ENCODE results near the gene TMEM131L.

TMEM131L gene

DNA sequence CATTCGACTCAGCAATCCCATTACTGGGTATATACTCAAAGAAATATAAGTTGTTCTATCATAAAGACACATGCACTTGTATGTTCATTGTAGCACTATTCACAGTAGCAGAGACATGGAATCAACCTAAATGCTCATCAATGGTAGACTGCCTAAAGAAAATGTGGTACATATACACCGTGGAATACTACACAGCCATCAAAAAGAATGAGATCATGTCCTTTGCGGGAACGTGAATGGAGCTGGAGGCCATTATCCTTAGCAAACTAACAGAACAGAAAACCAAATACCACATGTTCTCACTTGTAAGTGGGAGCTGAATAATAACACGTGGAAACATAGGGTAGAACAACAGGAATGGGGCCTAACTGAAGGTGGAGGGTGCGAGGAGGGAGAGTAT lies 44.9 kb downstream of the TMEM131L start:
- H3K27ac ChIP-seq (ENCODE audit: low read length): no peak overlapping the region
- no peaks in the 10 kb centered on the region for H3K27me3 ChIP-seq (ENCODE audit: control insufficient read depth, insufficient read depth, low read length)
- H3K9me3 ChIP-seq (ENCODE audit: control insufficient read depth, low read depth, low read length): no peaks in the 10 kb centered on the region
- no peak overlapping the region for H3K9ac ChIP-seq (ENCODE audit: low read length)
- H3K4me3 ChIP-seq (ENCODE audit: low read length): no peak overlapping the region
- peaks cover 11% of the 10 kb centered on the region for H3K4me1 ChIP-seq (ENCODE audit: control insufficient read depth, low read depth, low read length)
- H3K36me3 ChIP-seq (ENCODE audit: control insufficient read depth, low read depth, low read length): no peaks in the 10 kb centered on the region

DNA sequence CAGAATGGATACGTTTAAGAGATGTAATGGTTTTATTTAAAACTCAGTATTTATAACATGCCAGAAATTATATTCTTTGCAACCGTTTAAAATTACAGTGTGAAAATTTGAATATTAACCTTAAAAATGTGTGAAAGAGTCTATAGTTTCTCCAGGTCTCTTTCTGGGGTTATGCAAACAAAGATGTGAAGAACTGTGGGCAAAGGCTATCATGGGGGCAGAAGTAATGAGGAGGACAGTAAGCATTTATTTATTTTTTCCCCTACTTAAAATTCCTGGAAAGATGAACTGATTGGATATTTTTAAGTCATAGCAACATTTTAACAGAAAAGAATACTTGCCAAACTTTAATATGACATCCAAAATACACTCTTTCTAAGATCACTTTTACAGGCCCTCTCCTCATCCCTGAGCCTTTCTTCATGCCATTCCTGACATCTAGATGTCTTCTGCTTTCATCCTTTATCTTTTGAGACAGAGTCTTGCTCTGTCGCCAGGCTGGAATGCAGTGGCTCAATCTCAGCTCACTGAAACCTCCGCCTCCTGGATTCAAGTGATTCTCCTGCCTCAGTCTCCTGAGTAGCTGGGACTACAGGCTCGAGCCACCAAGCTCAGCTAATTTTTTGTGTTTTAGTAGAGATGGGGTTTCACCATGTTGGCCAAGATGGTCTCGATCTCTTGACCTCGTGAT lies 46.1 kb downstream of the TMEM131L start:
- Histone ChIP-seq H3K4me1 (ENCODE audit: control insufficient read depth, low read depth, low read length) (peaks cover 11% of the 10 kb centered on the region), H3K27me3 (ENCODE audit: control insufficient read depth, insufficient read depth, low read length) (no peaks in the 10 kb centered on the region), H3K9ac (ENCODE audit: low read length) (no peak overlapping the region), H3K4me3 (ENCODE audit: low read length) (no peak overlapping the region), H3K27ac (ENCODE audit: low read length) (no peak overlapping the region), H3K36me3 (ENCODE audit: control insufficient read depth, low read depth, low read length) (no peaks in the 10 kb centered on the region), H3K9me3 (ENCODE audit: control insufficient read depth, low read depth, low read length) (no peaks in the 10 kb centered on the region)

DNA sequence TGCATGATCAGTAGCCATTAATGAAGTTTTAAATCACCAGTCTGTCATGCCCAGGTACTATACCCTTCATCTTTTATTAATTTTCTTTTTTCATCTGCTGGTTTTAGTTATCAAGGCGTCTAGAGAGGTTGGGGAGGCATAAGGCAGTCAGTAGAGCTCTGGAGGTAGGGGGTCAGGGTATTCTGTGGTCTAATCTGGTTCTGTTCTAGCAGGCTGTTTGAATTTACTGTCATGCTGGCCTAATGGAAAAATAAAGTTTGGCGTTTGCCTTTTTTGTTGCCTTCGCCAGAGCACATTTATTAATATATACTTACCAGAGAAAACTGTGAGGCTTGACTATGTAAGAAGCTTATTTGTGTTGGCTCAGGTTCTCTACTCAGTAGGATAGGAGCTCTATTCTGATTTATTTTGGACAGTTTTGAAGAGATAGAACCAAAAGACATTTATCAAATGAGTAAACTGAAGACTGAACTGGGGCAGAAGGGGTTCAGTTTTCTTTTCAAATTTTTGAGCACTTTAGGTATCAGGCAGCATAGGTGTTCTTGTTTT lies 46.9 kb downstream of the TMEM131L start:
- Histone ChIP-seq H3K4me1 (ENCODE audit: control insufficient read depth, low read depth, low read length) (peaks cover 11% of the 10 kb centered on the region), H3K27ac (ENCODE audit: low read length) (no peak overlapping the region), H3K9ac (ENCODE audit: low read length) (no peak overlapping the region)

DNA sequence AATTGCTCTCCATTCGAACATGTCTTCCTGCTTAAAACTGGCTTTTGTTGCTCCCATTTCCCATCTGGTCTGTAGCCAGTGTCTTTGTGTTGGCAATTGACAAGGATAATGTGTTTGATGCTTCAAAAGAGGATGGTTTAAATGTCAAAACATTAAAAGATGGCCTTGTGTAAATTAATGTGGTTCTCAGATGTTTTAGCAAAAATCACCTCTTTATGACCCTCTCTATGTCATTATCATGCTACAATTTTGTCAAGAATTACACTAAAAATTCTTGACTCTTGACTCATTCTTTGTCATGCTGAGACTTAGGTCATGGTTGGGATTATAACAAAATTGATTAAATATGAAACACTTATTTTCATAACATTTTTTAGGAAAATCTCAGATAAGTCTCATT lies 47.4 kb downstream of the TMEM131L start:
- no peaks in the 10 kb centered on the region for H3K9me3 ChIP-seq (ENCODE audit: control insufficient read depth, low read depth, low read length)
- no peak overlapping the region for H3K4me3 ChIP-seq (ENCODE audit: low read length)
- H3K27me3 ChIP-seq (ENCODE audit: control insufficient read depth, insufficient read depth, low read length): no peaks in the 10 kb centered on the region
- H3K4me1 ChIP-seq (ENCODE audit: control insufficient read depth, low read depth, low read length): peaks cover 11% of the 10 kb centered on the region
- H3K9ac ChIP-seq (ENCODE audit: low read length): no peak overlapping the region
- no peak overlapping the region for H3K27ac ChIP-seq (ENCODE audit: low read length)
- H3K36me3 ChIP-seq (ENCODE audit: control insufficient read depth, low read depth, low read length): no peaks in the 10 kb centered on the region

More for the DNA sequence above, 46.9 kb downstream of the TMEM131L start:
- H3K36me3 ChIP-seq (ENCODE audit: control insufficient read depth, low read depth, low read length): no peaks in the 10 kb centered on the region
- H3K27me3 ChIP-seq (ENCODE audit: control insufficient read depth, insufficient read depth, low read length): no peaks in the 10 kb centered on the region
- no peaks in the 10 kb centered on the region for H3K9me3 ChIP-seq (ENCODE audit: control insufficient read depth, low read depth, low read length)
- no peak overlapping the region for H3K4me3 ChIP-seq (ENCODE audit: low read length)

DNA sequence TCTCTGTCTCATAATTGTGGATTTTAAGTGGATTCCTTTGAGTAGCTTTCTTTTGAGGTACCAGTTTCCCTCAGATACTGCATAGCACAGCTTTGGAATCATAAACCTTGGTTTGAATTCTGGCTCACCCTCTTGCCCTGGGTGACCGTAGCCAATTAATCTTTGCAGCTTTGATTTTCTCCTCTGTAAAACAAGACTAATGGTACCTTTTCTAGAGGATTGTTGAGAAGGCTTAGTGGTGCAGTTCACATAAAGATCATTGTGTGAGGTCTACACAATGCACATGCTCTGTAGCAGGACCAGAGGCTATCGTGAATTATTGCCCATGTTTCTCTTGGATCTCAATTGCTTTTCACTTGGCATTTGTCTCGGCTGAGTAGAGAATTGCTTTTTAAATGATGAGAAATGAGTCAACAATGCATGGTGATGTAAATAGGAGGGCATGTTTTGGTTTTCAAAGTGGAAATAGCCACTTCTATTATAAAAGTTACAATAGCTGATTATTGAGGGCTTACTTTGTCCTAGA lies 47.9 kb downstream of the TMEM131L start:
- Histone ChIP-seq H3K27me3 (ENCODE audit: control insufficient read depth, insufficient read depth, low read length) (no peaks in the 10 kb centered on the region), H3K9ac (ENCODE audit: low read length) (no peak overlapping the region), H3K4me1 (ENCODE audit: control insufficient read depth, low read depth, low read length) (peaks cover 11% of the 10 kb centered on the region), H3K4me3 (ENCODE audit: low read length) (no peak overlapping the region), H3K36me3 (ENCODE audit: control insufficient read depth, low read depth, low read length) (no peaks in the 10 kb centered on the region), H3K9me3 (ENCODE audit: control insufficient read depth, low read depth, low read length) (no peaks in the 10 kb centered on the region), H3K27ac (ENCODE audit: low read length) (peak overlapping the region; percentile 23)

DNA sequence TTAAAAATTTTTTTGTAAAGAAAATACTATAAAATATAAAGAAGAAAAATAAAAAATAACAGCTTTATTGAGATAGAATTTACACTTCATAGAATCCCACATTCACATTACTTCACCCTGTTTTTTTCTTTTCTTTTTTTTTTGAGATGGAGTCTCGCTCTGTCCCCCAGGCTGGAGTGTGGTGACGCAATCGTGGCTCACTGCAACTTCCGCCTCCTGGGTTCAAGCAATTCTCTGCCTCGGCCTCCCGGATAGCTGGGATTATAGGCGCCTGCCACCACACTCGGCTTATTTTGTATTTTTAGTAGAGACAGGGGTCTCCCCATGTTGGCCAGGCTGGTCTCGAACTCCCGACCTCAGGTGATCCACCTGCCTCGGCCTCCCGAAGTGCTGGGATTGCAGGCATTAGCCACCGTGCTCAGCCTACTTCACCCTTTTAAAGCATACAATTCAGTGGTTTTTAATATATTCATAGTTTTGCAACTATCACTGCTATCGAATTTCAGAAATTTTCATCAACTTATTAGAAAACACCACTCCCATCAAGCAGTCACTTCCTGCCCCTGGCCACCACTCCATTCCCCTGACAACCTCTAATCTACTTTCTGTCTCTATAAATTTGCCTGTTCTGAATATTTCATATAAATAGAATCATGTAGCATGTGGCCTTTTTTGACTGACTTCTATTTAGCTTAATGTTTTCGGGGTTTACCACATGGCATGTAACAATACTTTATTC lies 48.7 kb downstream of the TMEM131L start:
- Histone ChIP-seq H3K27me3 (ENCODE audit: control insufficient read depth, insufficient read depth, low read length) (no peaks in the 10 kb centered on the region), H3K9me3 (ENCODE audit: control insufficient read depth, low read depth, low read length) (no peaks in the 10 kb centered on the region), H3K4me1 (ENCODE audit: control insufficient read depth, low read depth, low read length) (peaks cover 11% of the 10 kb centered on the region), H3K4me3 (ENCODE audit: low read length) (no peak overlapping the region), H3K27ac (ENCODE audit: low read length) (no peak overlapping the region), H3K9ac (ENCODE audit: low read length) (no peak overlapping the region), H3K36me3 (ENCODE audit: control insufficient read depth, low read depth, low read length) (no peaks in the 10 kb centered on the region)

DNA sequence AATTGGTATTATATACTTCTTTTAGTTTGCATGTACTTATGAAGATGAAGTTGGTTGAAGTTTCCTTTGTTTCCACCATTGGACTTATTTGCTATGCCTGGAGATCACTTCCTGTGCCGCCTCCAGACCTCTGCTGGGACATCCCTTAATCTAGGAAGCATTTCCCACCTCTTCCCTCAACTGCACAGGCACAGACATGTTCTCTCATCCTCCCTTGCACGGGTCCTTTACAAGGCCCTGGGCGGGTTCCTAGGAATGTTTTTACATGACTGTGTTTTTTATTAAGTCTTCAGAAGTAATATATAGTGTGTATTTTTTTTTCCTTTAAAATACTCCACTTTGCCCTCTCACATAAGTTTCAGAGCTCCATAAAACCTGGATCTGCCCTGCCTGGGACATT lies 51.0 kb downstream of the TMEM131L start:
- Histone ChIP-seq H3K27me3 (ENCODE audit: control insufficient read depth, insufficient read depth, low read length) (no peaks in the 10 kb centered on the region), H3K9me3 (ENCODE audit: control insufficient read depth, low read depth, low read length) (no peaks in the 10 kb centered on the region), H3K36me3 (ENCODE audit: control insufficient read depth, low read depth, low read length) (no peaks in the 10 kb centered on the region), H3K4me1 (ENCODE audit: control insufficient read depth, low read depth, low read length) (peaks cover 14% of the 10 kb centered on the region), H3K27ac (ENCODE audit: low read length) (no peak overlapping the region), H3K4me3 (ENCODE audit: low read length) (no peak overlapping the region), H3K9ac (ENCODE audit: low read length) (no peak overlapping the region)

DNA sequence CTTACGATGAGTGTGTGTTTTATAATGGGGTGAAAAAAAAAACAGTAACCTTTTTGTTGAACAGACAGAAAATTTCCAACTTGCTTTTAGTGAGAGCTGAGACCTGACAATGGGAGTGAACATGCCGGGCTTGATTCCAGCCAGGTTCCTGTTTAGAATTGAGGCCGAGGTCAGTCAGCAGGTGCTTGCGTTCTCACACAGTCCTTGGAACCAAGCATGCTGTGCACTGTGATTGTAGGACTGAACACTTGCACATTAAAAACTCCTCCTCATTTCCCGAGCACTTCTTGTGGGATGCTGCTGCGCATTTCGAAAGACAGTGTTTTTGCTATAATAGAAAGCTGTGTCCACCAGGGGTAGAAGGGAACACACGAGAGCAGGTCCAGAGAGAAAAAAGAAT lies 51.8 kb downstream of the TMEM131L start:
- Histone ChIP-seq H3K9me3 (ENCODE audit: control insufficient read depth, low read depth, low read length) (no peaks in the 10 kb centered on the region), H3K4me3 (ENCODE audit: low read length) (no peak overlapping the region), H3K27me3 (ENCODE audit: control insufficient read depth, insufficient read depth, low read length) (no peaks in the 10 kb centered on the region), H3K9ac (ENCODE audit: low read length) (no peak overlapping the region), H3K4me1 (ENCODE audit: control insufficient read depth, low read depth, low read length) (peaks cover 20% of the 10 kb centered on the region), H3K36me3 (ENCODE audit: control insufficient read depth, low read depth, low read length) (no peaks in the 10 kb centered on the region), H3K27ac (ENCODE audit: low read length) (no peak overlapping the region)

DNA sequence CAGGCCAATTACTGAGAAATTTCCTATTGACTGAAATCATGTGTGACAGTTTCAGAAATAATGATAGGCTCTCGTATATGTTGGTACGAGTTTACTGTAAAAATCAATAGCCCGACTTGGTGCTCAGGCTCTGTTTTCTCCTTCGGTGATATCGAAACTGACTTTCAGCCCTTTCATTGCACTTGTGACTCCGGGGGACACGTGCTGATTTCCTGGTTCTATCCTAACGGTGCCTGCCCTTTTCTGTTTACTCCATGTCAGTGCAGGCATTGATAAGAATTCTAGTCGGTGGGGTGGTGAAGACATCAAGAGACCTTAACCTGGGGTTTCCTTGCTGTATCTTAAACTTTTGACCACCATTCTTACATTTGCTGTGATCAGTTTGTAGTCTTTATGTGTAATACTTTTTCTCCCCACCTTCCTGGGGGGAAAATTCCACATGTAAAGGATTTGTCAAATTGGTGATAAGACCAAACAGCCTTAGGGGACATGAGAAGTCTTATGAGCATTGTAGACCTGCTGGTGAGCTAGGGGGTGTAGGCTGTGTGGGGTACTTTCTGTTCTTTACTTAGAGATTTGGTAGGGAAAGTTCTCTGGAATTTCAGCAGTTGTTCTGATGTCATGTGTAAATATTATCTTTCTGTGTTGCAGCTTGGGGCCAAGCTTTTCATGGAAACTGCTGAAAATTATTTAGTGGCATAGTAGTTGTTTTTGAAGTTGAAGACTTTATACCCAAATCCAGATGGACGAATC lies 52.7 kb downstream of the TMEM131L start:
- no peak overlapping the region for H3K27ac ChIP-seq (ENCODE audit: low read length)
- no peak overlapping the region for H3K4me3 ChIP-seq (ENCODE audit: low read length)
- H3K36me3 ChIP-seq (ENCODE audit: control insufficient read depth, low read depth, low read length): no peaks in the 10 kb centered on the region
- H3K27me3 ChIP-seq (ENCODE audit: control insufficient read depth, insufficient read depth, low read length): no peaks in the 10 kb centered on the region
- H3K9ac ChIP-seq (ENCODE audit: low read length): no peak overlapping the region
- H3K4me1 ChIP-seq (ENCODE audit: control insufficient read depth, low read depth, low read length): peaks cover 24% of the 10 kb centered on the region
- no peaks in the 10 kb centered on the region for H3K9me3 ChIP-seq (ENCODE audit: control insufficient read depth, low read depth, low read length)

DNA sequence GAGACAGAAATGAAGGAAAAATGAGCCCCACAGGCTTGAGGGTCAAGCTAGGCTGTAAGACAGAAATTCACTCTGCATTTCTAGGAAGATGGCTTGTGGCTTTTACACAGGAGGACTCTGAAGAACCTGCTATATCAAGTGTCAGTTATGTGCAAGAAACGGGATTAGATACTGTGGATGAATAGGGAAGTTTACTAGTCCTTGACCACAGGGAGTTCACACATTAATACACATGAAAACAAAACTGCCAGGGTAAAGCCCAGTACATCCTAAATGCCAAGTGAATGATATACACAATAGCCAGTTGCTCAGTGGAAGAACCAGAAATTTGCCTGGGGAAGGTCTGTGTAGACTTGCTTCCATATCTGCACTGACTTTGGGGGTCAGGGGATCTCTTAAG lies 53.5 kb downstream of the TMEM131L start:
- H3K4me3 ChIP-seq (ENCODE audit: low read length): no peak overlapping the region
- no peak overlapping the region for H3K27ac ChIP-seq (ENCODE audit: low read length)
- H3K9ac ChIP-seq (ENCODE audit: low read length): no peak overlapping the region
- no peaks in the 10 kb centered on the region for H3K9me3 ChIP-seq (ENCODE audit: control insufficient read depth, low read depth, low read length)
- H3K36me3 ChIP-seq (ENCODE audit: control insufficient read depth, low read depth, low read length): no peaks in the 10 kb centered on the region
- H3K4me1 ChIP-seq (ENCODE audit: control insufficient read depth, low read depth, low read length): peaks cover 21% of the 10 kb centered on the region
- H3K27me3 ChIP-seq (ENCODE audit: control insufficient read depth, insufficient read depth, low read length): no peaks in the 10 kb centered on the region

DNA sequence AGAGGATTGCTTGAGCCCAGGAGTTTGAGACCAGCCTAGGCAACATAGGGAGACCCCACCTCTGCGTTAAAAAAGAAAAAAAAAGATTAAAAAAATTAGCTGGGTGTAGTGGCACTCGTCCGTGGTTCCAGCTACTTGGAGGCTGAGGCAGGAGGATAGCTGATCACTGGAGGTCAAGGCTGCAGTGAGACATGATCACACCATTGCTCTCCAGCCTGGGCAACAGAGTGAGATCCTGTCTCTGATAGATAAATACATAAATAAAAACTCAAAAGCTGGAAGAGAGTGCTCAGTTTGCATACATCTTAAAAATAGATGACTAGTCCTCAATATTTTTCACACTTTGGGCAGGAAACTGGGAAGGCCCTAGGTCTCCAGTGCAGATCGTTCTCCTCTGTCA lies 54.1 kb downstream of the TMEM131L start:
- Histone ChIP-seq H3K36me3 (ENCODE audit: control insufficient read depth, low read depth, low read length) (no peaks in the 10 kb centered on the region), H3K27me3 (ENCODE audit: control insufficient read depth, insufficient read depth, low read length) (no peaks in the 10 kb centered on the region), H3K4me3 (ENCODE audit: low read length) (no peak overlapping the region), H3K4me1 (ENCODE audit: control insufficient read depth, low read depth, low read length) (peaks cover 21% of the 10 kb centered on the region), H3K9me3 (ENCODE audit: control insufficient read depth, low read depth, low read length) (no peaks in the 10 kb centered on the region), H3K27ac (ENCODE audit: low read length) (no peak overlapping the region), H3K9ac (ENCODE audit: low read length) (no peak overlapping the region)

Measured in iPS-18a (cell line).